GM20000 (cell line): ENCODE measurements around the gene RFX8.
A peak's percentile ranks its signal among the peaks of the same experiment; 100 is the strongest.

ENCODE experiments used
- DNase-seq: peaks from one replicate; pipeline ENCODE4 v3.0.0; 2012; ENCODE audit warnings: low spot score
- CTCF ChIP-seq: IDR thresholded peaks from 2 replicates; pipeline ENCODE4 v1.5.1; 2012; ENCODE audit warnings: mild to moderate bottlenecking, control low read depth; ENCODE audit errors: extremely low read depth, missing control alignments

RFX8 gene

GRCh38 chr2:101476605-101477208, 1.8 kb upstream of the RFX8 start:
- no peak for DNase-seq
- no peak for TF ChIP-seq CTCF

DNA sequence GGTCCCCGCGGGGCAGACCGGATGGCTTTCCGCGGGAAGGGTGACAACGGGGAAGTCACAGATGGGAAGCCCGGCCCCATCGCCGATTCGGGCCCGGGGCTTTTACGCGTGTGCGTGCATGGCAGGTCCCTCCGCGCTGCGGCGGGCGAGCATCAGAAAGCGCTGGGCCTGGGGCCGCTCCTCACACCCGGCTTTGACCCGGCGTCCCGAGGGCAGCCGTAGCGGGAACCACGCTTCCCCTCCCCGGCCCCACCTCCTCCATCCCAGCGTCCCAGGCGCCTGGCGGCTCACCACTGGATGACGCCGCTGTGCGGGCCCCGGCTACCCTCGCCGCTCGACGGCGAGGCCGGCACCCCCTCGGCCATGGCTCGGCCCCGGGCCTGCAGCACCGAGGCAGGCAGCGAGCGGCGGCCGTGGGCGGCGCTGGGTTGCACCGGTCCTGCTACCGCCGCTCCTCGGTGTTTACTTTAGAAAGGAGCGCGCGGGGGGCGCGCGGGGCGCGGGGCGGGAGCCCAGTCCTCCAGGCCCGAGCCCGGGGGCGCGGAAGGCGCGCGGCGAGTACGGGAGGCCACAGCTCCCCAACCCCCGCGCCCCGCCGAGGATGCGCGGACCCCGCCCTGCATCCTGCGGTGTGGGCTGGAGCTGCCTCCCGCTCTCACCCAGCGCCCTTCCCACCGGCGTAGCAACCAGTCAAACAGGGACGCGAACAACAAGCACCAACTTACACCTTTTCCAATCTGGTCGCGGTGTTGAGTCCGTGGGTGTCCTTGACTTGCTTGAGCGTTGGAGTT, 806 bp downstream of the RFX8 start:
- TF ChIP-seq CTCF = no peak
- DNase-seq = peak; percentile 42

DNA sequence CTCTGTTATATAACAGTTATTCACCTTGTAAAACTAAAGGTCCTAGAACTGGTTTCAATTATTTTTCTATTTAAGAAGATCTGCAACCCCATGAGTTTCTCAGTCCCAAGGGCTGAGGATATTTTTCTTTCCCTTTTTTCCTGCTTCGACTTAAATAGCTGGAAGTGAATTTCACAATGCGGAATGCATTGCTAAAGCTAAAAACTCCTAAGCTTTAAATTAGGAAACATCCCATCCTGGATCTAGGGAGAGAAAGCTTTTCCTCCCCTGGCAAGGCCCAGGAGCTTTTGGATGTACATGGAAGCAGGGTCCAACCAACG, 1.4 kb downstream of the RFX8 start:
- DNase-seq = no peak
- TF ChIP-seq CTCF = no peak

DNA sequence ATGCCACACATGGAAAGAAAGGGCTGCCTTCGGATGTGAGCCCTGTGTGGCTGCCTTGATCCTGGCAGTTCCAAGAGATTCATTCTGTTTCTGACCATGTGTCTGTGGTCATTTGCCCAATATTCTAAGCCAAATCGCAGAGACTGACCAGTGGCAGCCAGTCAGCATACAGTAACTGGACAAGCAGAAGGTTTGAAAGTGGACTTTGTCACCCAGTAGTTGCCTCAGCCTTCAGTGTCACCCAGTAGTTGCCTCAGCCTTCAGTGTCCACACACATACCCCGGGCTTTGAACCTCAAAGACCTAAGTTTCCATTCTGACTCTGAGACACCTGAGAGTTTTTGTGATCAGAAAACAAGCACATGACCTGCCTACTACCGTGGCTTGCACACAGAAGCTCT, 5.0 kb downstream of the RFX8 start:
- TF ChIP-seq CTCF = no peak
- DNase-seq = no peak

DNA sequence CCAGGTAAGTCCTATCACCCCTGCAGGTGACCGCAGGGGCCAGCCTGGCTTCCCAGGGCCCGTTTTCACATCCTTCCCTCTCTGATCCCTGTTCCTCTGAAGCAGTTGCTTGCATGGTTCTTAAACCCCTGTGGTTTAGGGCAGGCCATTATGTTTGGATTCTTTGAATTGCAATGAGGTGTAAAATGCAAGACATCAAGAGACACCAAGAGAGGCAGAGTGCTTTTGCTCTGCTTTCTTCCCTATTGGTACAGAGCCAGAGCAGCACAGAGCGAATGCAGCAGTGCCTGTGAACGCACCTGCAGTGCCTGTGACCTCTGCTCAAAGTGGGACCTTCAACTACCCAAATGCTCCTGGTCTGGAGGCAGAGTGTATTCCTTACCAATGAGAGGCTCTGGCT, 7.6 kb downstream of the RFX8 start:
- DNase-seq = no peak
- no peak for TF ChIP-seq CTCF

DNA sequence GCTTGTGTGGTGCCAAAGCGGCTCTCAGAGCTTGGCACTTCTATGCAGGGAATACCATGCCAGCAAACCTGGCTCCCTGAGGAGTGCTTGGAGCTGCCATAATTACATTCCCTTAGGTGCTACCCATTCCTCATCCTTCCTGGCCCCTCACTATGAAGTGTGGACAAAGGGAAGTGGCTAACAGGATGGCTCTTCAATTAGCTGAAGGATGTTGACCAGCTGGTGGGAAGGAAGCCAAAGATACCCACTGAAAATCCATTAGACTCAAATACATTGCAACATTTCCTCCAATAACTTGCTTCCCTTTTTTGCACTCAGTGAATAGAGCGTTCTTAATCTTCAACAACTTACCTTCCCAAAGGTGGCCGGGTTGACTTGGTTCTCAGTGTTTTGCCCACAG, 8.5 kb downstream of the RFX8 start:
- DNase-seq = no peak
- no peak for TF ChIP-seq CTCF

- DNase-seq = no peak
- no peak for TF ChIP-seq CTCF
Observed at GRCh38 chr2:101464841-101465240, 10.1 kb downstream of the RFX8 start.
